Kidney (tissue), 14 donors: Measurements from ENCODE around the gene NCK1. TPM values are rescaled to one million over a fixed set of nuclear protein-coding genes. Genes with fewer than 3 reads are reported as not detected.

ENCODE experiments used
- DNase-seq, 5 donors: peaks; one replicate each; pipeline ENCODE4 v3.0.0-alpha.2; 2013 to 2020
- FAIRE-seq: peaks from 2 replicates; lab custom pipeline; 2012; peaks lifted over from hg19 to GRCh38; lab: Jason Lieb, UNC
- H3K27ac ChIP-seq, 2 donors: one replicate each; pipeline ENCODE4 v1.7.0; 2013; ENCODE audit warnings: low read depth in 2 of 2, low read length in 2 of 2, inconsistent platforms in 1 of 2
- H3K27me3 ChIP-seq: one replicate; pipeline ENCODE4 v1.7.1; 2013; ENCODE audit warnings: low read length, inconsistent platforms; ENCODE audit not compliant: control insufficient read depth, insufficient read depth
- H3K36me3 ChIP-seq, 3 donors: one replicate each; pipeline versions ENCODE4 v1.7.0 to v1.7.1; 2013; ENCODE audit warnings: low read length in 3 of 3, control low read depth in 1 of 3, inconsistent platforms in 1 of 3; ENCODE audit not compliant: insufficient read depth in 3 of 3, control insufficient read depth in 2 of 3
- H3K4me1 ChIP-seq, 3 donors: one replicate each; pipeline versions ENCODE4 v1.7.0 to v1.7.1; 2013; ENCODE audit warnings: low read length in 3 of 3, inconsistent platforms in 1 of 3, low read depth in 1 of 3; ENCODE audit not compliant: control insufficient read depth in 2 of 3, insufficient read depth in 2 of 3
- H3K4me3 ChIP-seq, 3 donors: one replicate each; pipeline versions ENCODE4 v1.7.0 to v1.8.1; 2013; ENCODE audit warnings: low read length in 3 of 3, control low read depth in 1 of 3, inconsistent platforms in 1 of 3
- H3K9ac ChIP-seq, 3 donors: one replicate each; pipeline versions ENCODE4 v1.7.0 to v1.7.1; 2013; ENCODE audit warnings: low read length in 3 of 3, control low read depth in 1 of 3, inconsistent platforms in 1 of 3
- H3K9me3 ChIP-seq, 3 donors: one replicate each; pipeline versions ENCODE4 v1.7.0 to v1.7.1; 2013; ENCODE audit warnings: low read length in 3 of 3, control low read depth in 1 of 3, inconsistent platforms in 1 of 3; ENCODE audit not compliant: control insufficient read depth in 2 of 3, insufficient read depth in 1 of 3
- CTCF ChIP-seq: IDR thresholded peaks from 3 replicates; pipeline ENCODE4 v1.5.1; 2012; ENCODE audit warnings: mild to moderate bottlenecking, moderate library complexity, borderline replicate concordance; ENCODE audit not compliant: insufficient read depth; ENCODE audit errors: extremely low read depth
- intact Hi-C: fragments of 100-400 bp; cut with DNase I; formaldehyde crosslinking; loops from one replicate; pipeline ENCODE4 v1.11.1; 2022
- polyA plus RNA-seq: library from polyadenylated mRNA; stranded (reverse); fragments of 350-450 nt; fragmentation: Illumina TruSeq; extraction: RNeasy Lipid Tissue Mini Kit (QIAGEN cat#74804); gene quantifications from one replicate; pipeline ENCODE4 v1.2.3, GENCODE V29; 2014; ENCODE audit warnings: low read depth, low replicate concordance; ENCODE audit not compliant: insufficient read depth
- total RNA-seq: library from RNA; stranded (reverse); fragmentation: NEBNext Ultra II Directional; extraction: Animal tissue kit (Norgen Biotek cat#: 25700); gene quantifications from one replicate; pipeline ENCODE4 v1.2.1, GENCODE V29; 2021
- donor health status: control.
- donor health status: control.
- donor health status: control.
- donor health status: control.
- donor health status: control.
- donor health status: DM: yes; HTN: yes; CAD: no.
- donor health status: Normal renal cell carcinoma (clear cell type).

Gene NCK1
- total and polyA plus RNA-seq, 2 donors from 2014 or later: 12.6 to 46.8 TPM

DNA sequence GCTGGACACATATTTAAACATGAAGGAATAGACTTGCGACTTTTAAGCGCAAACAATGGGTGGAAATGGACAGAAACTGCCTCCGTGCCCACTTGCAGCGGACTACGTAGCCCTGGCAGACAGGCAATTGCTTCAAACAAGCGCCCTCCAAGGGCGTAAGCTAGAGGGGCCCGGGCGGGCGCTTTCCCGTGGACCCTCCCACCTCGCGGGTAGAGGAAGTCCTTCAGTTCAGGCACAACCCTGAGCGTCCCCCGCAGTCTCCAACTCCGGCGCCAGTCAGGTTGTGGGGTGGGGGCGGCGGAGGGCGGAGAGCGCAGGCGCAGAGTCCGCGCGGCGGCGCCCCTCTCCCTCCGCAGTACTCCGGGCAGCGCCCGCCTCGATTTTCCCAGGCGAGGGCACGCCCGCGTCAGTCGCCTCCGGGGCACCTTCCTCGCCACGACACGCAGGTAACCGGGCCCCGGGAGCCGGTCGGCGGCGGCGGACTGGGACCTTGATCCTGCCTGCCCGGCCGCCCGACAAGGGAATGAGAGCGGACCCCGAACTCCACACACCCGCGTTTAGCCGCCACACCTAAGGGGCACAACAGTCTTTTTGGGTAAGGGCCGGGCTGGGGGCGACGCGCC is 43.1 kb upstream of the NCK1 start, which contains the start of gene SLC35G2:
TSS of gene SLC35G2 (plus strand) at position 358 of the 623 bp plus-strand sequence. CDS start 35,335 bp downstream, outside the sequence.
- Histone ChIP-seq H3K4me1 (peaks cover 0 to 8% (median 0%) of the 10 kb centered on the region in 3 donors), H3K36me3 (no peaks in the 10 kb centered on the region), H3K27ac (peak within 1 kb of the TSS in 1 of 2 donors; percentile 33), H3K9me3 (no peaks in the 10 kb centered on the region), H3K27me3 (no peaks in the 10 kb centered on the region), H3K4me3 (peak within 1 kb of the TSS; percentile 67 to 73 (median 70)), H3K9ac (peak within 1 kb of the TSS; percentile 34 to 61 (median 57))
- DNase-seq (peak; percentile 76 to 88 (median 85)), FAIRE-seq (no peak)
- intact Hi-C loops: no loop called here
- no peak for TF ChIP-seq CTCF

- peak overlapping the region in 1 of 2 donors; percentile 23 for H3K27ac ChIP-seq
- intact Hi-C loops: no loop called here
- peaks cover 0 to 8% (median 0%) of the 10 kb centered on the region in 3 donors for H3K4me1 ChIP-seq
- H3K36me3 ChIP-seq: no peaks in the 10 kb centered on the region
- FAIRE-seq (no peak), DNase-seq (peak in 2 of 5 donors; percentile 41 to 43)
- no peaks in the 10 kb centered on the region for H3K9me3 ChIP-seq
- TF ChIP-seq CTCF: no peak
- peak overlapping the region in 2 of 3 donors; percentile 34 to 40 for H3K9ac ChIP-seq
- H3K4me3 ChIP-seq: peak overlapping the region; percentile 49 to 67 (median 58)
- no peaks in the 10 kb centered on the region for H3K27me3 ChIP-seq
Measured at GRCh38 chr3:136819392-136819730, 42.6 kb upstream of the NCK1 start.

GRCh38 chr3:136819731-136820679 is 42.0 kb upstream of the NCK1 start:
- H3K27me3 ChIP-seq: no peaks in the 10 kb centered on the region
- no peaks in the 10 kb centered on the region for H3K36me3 ChIP-seq
- no peak for TF ChIP-seq CTCF
- H3K4me1 ChIP-seq: peaks cover 0 to 8% (median 0%) of the 10 kb centered on the region in 3 donors
- no peak for FAIRE-seq
- H3K9ac ChIP-seq: peak overlapping the region in 1 of 3 donors; percentile 40
- intact Hi-C loops: no loop called here
- H3K9me3 ChIP-seq: no peaks in the 10 kb centered on the region
- peak; percentile 49 to 82 (median 70) for DNase-seq
- H3K27ac ChIP-seq: no peak overlapping the region
- H3K4me3 ChIP-seq: peak overlapping the region; percentile 49 to 67 (median 58)
